SIG-M5 treated with dmso at 0.1 percent for 504 hours (cell line): ENCODE measurements around the gene PYGL.

Source experiments
- DNase-seq: peaks from one replicate; lab custom pipeline; 2025; ENCODE audit not compliant: unreplicated experiment; lab: John Stamatoyannopoulos, UW

PYGL gene

DNA sequence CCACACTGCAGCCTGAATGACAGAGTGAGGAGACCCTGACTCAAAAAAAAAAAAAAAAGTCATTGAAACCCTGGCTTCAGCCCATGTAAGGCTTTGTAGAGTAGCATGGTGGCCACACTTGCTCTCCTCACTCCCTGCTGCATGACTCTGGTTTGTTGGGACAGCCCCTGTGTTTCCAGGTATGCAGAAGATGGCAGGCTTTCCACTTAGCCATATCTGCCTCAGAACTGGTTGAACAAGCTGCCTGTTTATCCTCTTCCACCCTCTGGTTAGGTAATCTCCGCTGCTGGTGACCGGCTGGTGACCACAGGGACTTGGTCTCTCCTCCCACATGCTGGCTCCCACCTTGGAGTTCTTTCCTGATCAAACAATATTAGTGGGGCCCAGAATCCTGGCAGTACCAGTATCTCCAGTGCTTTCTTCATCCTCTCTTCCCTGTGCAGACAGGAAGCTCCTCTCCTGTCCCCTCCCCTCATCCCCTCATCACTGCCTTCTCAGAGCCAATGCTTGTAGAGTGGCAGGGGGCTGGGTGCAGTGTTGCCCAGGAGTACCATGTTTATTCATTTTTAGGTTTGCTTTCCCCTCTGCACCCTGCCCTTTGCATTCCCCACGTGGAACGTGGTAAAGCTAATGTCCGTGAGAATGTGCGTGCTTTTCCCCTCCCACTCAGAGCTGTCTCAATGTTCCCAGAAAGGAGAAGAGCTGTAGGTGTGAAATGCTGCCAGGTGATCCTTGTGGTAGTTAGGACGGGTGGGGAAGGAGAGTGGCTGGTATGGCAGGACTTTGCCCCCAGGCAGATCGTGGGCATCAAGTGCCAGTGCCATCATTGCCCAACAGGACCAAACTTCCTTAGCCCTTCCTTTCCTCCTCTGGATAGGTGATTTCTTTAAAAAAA lies 61.1 kb downstream of the PYGL start:
- peak; percentile 46 for DNase-seq

DNA sequence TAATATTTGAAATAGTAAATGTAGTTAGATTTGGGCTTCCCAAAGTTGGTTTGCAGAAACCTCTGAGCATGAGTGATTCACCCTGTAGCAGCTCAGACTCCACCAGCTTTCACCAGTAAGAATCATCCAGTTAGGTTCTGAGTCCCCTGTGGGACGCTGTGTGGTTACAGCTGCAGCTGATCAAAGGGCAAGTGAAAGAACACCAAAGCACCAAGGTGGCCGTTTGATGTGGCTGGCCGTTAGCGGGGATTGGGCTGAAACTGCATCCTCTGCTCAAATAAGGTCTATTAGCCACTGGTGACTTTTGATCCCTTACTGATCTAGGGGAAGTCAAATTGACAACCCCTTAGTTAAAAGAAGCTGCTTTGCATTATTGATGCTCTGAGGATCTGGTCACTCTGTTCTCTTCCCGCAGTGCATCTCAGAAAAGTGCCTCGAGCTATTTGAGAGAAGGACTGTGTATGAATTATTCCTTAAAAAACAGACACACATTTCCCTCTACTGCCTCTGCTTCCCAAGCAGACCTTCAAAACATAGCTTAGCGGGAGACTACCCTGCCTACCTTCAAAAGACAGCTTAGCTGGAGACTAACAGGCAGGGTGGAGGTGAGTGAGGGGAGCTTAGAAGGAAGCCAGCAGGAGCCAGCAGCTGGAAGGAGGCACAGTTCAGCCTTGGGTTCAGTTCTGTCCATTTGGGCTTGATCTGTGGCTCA lies 68.8 kb downstream of the PYGL start:
- no peak for DNase-seq

DNA sequence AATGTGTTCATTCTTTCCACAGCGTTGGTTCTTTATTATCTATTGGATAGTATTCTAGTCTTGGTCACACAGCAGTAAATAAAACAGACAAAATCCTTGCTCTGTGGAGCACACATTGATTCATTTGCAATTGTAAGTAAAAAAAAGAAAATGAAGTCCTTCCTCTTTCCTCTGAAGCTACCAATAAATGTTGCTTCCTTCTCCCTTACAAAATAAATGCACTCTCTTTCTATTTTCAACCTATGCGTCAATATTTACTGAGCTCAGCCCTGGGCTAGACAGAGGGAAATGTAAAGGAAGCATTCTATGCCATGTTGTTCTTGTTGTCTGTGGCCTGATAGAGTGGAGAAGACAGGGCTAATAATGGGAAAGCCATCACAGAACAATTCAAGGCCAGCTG lies 69.5 kb downstream of the PYGL start:
- DNase-seq, result peak; percentile 38

DNA sequence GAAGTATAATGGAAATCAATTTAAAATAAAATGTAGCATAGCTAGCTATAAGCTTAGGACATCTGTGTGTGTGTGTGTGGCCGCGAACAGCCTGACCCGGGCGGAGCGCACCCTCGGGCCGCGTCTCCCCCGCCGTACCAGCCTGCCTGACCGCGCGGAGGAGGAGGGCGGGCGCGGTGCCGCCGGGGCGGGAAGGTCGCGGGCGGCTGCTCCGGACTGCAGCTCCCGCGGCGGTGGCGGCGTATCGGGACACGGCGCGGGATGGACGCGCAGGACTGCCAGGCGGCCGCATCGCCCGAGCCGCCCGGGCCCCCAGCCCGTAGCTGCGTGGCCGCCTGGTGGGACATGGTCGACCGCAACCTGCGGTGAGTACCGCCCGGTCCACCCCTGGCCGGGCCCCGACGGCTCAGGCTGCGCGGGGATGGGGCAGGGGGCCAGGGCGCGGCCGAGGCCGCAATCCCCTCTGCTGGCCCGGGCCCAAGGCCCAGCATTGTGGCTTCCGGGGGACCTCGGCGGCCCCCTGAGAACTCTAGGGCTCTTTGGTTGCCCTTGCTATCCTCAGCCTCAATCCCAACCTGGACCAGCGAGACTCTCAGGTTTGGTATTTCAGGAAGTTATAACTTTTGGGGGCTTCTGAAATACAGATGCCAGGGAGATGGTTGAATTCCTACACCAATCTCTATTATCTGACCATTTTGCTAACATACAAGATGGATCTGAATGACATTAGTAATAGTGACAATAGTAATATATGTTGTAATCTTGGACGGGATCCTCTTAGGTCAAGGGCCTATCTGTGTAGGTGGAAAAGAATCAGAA lies 72.2 kb downstream of the PYGL start, which contains the start of gene ABHD12B:
Gene ABHD12B (plus strand): TSS at position 140 of the 819 bp plus-strand sequence. CDS start 122 bp downstream, at position 262.
- no peak for DNase-seq

DNA sequence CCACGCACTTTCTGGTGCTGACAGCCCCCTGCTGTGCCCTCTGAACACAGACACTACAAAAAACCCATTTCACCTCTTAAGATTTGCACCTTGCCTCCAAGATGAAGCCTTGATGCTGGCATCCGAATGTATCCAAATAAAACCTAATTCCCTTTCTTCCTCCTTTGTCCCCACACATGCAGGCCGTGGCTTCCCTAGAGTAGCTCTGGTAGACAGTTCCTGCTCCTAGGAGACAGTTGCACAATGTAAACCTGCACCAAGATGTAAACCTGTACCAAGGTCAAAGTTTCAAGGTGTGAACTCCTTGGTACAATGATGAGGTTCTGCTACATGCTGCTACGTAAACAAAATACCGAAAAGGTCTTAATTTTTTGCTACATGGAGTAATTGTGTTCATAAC lies 73.1 kb downstream of the PYGL start:
- no peak for DNase-seq

DNA sequence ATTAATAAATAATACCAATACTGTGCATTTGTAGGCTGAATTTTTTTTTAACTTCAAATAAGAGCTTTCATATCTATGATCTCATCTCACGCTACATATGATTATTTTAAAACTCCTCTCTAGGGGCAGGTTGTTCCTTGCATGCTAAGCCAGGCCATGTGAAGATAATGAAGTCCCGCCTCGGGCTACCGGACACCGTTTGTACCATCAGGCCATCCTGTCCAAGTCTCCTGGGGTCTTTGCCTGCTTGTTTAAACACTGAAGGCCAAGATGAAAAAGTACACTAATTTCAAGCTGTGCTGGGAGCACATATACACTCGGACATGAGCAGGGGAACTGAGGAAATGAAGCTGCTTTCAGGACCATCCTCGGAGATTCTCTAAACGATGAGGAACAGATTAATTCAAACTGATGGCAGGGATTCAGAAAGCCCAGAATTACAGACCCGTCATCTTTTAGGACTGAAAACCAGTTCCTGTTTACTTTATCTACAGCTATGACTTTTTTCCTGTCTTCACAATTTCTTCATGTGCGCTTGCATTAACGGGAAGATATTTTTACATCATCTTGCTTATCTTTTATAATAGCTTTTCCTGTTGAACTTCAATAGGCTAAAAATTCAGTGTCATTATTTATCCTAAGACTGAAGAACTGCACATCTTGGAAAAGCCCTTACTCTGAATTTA lies 78.7 kb downstream of the PYGL start:
- DNase-seq, result no peak

DNA sequence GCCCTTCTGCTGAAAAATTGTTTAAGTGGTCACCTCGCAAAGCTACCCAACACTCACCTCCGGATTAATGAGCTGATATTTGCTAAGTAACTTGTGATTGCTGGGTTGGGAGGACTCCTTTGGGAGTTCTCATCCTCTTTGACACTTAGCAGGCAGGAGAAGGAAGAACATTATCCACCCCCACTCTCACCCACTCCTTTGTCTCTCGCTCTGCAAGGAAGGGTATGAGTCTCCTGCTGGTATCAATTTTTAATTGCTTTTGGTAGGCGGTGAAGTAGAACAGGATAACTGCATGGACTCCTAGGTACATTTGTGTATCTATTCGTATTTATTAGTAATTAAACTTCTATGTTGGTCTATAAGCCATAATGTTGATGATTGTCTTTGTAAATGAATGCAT lies 79.3 kb downstream of the PYGL start:
- no peak for DNase-seq

DNA sequence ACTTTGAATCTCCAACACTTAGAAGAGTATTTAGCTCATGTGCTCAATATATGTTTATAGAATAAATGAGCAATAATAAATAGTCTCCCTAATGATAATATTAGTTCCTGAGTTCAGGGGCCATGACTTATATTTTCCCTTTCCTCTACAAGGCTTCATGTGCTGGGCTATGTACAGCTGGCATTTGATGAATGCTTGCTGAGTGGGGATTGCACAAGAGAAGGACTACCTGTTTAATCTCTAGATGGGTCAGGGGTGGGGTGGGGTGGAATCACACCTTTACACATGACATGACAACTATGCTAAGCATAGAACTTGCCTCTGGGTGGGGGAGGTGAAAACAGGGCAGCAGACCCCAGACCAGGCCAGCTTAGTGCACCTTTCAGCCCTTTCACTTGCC lies 80.0 kb downstream of the PYGL start:
- DNase-seq, result no peak

DNA sequence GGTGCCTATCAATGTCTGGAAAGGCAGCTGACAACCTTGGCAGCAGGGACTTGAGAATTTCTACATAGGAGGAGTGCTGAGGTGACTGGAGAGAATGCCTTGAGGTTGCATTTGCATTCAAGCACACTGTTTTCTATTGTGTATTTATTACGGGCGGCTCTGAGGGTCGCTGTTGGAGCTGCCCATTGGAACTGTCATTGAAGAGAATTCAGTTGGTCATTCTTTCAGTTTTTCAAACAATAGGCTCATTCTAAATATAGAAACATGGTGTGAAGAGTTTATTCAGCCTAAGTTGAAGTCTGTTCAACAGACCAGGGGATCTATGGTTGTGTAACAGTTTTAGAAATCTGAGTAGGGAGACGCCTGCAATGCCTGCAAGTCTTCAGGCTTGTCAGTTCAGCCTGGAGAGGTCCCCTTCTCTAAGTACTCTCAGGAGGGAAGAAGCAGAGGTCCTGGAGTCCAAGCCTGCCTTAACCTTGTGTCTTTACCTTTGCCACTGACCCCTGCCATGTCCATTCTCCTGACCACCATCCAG lies 82.2 kb downstream of the PYGL start:
- DNase-seq, result no peak

DNA sequence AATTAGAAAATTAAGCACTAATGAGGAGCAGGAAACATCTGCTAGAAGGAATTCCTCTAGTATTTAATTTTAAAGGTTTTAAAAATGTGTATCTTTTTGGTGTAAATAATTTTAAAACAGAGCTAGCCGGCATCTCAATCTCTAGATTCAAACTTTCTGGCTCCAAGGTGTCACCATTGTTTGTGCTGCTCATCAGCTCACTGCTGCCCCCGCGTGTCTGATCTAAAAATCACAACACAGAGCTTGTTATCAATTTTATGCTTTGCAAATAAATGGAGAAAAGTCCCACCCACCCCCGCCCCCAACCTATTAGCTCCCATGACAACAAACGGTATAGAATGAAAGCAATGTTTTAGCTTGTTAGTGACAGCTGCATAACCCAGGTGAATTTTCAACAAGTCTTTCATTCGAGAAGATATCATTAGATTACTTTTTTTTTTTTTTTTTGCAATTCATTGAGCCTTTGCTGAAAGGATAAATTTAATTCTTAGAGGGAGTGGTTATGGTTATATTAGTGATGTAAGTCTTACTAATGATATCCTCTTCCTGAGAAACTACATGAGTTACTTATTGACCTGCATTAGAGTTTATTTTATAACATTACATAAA lies 83.7 kb downstream of the PYGL start:
- DNase-seq, result peak; percentile 66

DNA sequence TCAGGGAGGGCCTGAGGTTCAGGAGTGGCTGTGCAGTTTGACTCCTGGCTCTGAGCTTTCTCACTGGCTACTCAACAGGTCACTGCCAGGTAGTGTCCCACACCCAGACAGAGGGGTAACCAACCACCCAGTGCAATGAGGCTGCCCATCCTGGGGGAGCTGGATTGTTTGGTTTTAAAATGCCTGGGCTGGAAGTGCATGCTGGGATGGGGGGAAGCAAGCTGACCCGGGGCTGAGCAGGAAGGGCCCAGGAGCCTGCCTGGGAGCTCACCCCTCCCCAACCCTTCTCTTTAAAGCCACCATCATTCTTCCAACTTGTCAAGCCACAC lies 85.0 kb downstream of the PYGL start:
- DNase-seq, result no peak

DNA sequence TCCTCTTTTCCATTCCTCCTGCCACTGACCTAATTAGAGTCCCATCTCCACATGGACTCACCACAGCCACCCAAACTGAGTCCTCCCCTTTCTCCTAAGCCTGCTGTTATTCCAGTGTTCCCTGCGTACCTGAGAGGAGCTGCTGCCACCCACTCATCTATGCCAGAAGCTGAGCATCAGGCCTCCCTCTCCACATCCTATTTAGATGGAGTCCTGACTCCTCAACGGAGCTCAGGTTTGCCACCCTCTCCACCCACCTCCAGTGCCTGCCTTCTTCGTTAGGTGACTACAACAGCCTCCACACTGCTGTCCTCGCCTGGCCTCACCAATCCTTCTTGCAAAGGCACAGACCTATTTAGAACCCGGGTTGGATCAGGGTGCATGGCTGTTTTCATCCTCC lies 87.6 kb downstream of the PYGL start:
- no peak for DNase-seq

DNA sequence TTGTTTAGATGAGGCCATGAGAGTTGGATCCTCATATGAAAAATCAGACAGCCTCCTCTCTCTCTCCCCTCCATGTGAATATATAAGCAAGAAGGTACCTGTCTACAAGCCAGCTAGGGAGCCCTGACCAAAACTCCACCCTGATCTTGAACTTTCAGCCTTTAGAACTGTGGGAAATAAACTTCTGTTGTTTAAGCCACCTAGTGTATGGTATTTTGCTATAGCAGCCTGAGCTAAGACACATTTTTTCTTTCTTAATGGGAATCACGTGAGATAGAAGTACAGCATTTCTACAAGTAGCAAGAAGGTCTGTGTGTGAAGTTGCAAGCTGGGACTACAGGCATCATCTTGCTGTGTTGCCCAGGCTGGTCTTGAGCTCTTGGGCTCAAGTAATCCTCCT lies 88.7 kb downstream of the PYGL start:
- DNase-seq, result no peak
